ENCODE measurements around the gene TOR2A.

TOR2A gene

DNA sequence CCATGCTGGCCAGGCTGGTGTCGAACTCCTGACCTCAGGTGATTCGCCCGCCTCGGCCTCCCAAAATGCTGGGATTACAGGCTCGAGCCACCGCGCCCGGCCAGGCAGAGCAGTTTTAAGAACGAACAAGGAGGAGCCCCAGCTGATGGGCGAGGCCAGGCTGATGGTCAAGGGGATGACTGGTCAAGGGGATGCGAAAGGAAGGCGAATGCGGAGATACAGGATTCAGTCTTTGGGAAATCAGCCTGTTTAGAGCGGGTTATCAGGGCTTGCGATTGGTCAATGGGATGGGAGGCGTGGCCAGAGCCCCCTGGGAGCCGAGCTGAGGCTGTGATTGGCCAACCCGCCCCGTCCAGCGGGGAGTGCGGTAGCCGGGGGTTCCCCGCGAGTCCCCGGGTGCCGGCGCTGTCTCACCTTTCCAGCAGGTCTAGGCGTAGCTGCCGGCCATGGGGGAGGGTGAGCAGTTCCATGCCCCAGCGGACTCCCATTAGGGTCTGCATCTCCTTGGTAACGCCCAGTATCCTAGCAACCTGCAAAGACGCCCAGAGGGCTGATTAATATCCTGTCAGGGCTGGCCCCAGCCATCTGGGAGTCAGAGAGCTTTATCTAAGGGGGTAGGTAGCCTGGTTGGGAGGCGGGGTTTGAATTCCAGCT is 7.5 kb upstream of the TOR2A start:
- no peak for DNase-seq (ENCODE audit: low read depth)

DNA sequence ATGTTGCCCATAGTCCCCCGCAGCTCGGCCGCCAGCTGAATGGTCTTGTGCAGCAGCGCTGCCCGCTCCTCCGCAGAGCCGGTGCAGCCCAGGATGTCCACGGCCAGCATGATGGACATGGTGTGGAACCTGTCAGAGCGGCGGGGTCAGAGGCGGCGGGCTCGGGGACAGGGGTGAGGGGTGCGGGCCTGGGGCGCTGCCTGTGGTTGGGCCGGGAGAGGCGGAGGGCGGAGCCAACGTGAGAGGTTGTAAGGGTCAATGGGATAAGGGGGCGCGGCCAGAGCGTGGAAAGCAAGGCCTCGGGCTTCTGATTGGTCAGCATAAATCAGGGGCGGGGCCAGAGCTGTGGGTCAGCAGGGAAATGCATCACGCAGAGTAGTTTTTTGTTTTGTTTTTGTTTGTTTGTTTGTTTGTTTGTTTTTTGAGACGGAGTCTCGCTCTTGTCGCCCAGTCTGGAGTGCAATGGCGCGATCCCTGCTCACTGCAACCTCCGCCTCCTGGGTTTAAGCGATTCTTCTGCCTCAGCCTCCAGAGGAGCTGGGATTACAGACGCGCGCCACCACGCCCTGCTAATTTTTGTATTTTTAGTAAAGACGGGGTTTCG is 6.8 kb upstream of the TOR2A start:
- no peak for DNase-seq (ENCODE audit: low read depth)

DNA sequence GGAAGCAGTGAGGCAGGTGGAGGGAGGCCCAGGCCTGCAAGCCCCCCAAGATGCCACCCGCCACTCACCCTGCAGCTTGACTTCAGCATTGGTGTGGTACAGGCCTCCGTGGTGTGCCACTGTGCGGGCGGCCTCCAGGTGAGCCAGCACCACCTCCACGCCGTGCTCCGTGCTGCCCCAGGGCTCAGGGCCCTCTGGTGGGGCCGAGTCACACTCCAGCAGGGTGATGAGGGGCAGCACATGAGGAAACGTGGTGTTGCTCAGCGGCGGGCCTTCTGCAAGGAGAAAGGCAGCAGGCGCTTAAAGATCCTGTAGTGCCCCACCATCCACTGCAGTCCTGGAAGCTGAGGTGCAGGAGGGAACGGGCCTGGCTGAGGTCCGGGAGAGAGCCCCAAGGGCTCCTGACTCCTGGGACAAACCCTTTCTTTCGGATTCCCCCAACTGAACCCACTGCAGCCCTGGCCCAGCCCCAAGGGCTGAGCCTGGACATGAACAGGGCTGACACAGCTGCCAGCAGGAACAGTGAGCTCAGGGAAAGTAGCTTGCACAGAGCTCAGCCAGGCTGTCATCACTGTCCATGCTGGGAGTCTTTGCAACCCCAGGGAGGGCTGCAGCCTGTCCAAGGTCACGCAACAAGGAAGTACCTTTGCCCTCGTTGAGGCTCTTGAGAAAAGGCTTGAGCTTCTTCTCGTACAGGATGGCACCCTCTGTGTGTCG is 4.7 kb upstream of the TOR2A start:
- no peak for DNase-seq (ENCODE audit: low read depth)

DNA sequence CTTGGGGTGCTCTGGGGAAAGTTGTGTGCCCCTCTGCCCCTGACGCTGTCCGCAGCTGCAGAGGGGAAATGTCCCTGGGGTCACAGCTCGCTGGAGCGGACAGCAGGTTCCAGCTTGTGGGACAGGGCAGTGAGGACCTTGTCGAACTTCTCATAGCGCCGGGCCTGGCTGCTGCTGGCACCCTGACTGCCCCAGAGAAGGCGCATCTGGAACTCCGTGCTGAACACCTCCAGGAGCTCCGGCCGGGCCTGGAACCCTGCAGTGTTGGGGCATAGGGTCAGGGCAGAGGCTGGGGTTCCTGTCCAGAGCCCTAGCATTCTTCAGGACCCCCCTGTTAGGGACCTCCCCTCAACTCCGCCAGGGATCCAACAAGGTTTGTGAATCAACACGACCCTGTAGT is 3.6 kb upstream of the TOR2A start:
- no peak for DNase-seq (ENCODE audit: low read depth)

DNA sequence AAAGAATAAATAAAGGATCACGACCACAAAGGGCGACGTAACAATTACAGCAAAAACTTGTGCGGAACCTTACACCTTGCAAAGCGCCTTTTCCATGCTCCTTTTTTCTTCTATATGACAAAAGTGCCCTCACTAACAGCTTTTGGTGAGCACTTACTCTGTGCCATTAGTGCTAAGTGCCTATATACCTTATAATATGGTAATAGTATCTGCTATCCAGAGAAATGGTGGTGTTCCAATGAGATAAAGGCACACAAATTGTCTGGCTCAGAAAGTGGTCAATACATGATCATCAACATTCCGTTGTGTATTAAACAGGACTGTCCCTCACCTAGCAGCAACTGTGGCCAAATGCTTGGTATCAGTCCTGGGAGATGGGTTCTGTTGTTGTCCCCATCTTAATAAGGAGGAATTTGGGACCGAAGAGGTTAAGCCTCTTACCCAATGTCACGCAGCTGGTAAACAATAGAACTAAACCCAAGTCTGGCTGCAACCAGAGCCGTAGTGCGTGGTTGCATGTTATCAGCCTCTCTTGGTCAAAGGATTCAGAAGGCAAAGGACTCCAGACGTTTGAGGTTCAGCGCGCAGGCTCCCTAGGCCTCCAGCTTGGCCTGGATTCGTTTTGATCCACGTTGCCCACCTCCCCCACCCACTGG is 564 bp upstream of the TOR2A start:
- DNase-seq (ENCODE audit: low read depth): no peak

DNA sequence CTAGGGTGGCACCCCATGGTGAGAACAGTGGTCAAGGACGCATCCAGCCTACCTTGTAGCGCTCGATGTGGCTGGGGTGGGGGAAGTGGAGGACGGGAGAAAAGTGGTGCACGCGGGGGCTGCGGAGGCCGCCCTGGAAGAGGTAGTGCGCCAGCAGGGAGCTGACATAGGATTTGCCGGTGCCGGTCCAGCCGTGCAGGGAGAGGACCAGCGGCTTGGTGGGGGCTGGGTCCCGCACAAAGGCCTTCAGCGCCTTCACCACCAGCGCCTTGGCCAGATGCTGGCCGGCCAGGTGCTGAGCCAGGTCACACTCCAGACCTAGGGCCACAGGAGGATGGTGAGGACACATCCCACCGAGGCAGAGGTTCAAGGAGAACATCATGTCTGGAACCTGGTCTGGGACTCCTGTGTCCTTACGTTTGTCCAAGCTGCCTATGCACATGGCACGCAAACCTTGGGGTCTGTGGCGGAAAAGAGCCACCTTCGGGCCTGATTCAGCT is 797 bp downstream of the TOR2A start:
- DNase-seq (ENCODE audit: low read depth): no peak

DNA sequence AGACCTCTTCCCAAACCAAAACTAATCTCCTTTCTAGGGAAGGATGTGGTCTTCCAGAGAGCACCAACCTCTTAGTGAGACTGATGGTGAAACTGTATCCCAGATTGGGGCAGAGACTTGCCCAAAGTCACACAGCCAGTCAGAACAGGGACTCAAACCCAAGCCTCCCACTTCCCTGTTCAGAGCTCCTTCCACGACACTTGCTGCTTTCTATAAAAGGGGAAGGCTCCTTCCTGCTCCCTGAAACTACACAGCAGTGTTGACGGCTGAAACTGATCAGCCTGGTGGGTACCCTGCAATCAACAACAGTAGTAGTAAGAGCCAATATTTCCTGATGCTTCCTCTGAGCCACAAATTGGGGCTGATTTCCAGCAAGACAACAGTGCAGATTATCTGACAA is 1.5 kb downstream of the TOR2A start:
- DNase-seq (ENCODE audit: low read depth): no peak

DNA sequence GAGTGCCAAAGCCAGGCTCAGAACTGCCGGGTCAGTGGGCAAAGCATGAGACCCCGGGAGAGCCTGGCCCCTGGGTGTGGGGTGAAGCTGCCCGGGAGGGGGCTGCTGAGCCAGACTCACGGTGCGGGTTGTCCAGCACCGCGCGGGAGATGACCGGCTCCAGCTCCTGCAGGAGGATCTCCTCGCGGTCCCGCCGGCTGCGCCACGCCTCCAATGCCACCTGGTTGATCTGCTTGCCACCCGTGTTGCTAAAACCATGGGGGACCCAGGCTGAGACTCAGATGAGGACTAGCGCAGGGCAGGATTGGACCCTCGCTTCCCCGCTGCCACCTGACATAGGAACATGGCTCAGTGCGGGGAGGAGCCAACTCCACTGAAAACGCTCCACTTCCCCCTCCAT is 2.6 kb downstream of the TOR2A start:
- DNase-seq (ENCODE audit: low read depth): no peak

DNA sequence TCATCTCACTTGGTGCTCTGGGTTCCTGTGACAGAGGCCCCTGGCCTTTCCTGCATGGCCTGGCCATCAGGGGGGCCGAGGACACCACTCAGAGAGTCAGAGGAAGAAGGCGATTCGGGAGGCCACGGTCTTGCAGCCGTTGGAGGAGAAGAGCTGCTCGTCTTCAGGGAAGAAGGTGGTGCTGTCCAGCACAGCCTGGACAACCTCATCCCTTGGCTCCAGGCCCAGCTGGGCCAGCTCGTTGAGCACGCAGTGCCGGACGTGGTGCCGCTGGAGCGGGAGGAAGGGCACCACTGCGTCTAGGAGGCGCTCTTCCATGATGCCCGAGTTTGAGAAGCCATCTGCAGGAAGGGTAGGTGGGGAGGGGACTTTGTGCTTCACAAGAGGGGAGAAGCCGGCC is 3.2 kb downstream of the TOR2A start:
- DNase-seq (ENCODE audit: low read depth): no peak

DNA sequence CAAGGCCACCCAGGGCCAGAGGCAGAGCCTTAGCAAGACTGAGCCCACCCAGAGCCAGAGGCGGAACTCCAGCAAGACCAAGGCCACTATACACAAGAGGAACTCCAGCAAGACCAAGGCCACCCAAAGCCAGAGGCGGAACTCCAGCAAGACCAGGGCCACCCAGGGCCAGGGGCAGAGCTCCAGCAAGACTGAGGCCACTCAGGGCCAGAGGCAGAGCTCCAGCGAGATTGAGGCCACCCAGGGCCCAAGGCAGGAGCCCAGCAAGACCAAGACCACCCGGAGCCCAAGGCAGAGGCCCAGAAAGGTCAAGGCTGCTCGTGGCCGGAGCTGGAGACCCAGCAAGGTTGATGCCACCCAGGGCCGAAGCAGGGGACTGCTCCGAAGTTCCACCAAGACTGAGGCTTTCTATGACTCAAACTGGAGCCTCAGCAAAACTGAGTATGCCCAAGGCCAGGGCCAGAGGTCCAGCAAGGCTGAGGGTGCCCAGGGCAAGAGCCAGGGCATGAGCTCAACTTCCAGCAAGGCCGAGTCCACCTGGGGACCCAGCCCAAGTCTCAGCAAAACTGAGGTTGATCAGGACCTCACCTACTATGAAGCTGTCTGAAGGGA is 4.2 kb downstream of the TOR2A start:
- DNase-seq (ENCODE audit: low read depth): no peak

DNA sequence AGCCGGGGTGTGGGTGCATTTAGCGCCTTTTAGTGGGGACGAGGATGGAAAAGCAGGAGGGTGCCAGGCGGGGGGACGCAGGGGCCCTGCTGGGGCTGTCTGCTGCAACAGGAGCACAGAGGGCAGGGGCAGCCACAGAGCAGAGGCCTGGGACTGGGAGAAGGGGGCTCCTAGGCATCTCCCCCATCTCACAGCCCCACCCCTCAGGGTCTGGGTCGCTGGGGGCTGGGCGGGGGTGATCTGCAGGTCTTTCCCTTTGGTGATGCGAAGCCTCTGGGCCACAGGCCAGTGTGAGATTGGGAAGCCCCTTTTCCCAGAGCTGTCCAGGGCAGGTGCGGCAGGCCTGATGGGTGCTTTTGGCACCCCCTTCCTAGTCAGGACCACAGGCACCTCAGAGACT is 4.8 kb downstream of the TOR2A start:
- no peak for DNase-seq (ENCODE audit: low read depth)

DNA sequence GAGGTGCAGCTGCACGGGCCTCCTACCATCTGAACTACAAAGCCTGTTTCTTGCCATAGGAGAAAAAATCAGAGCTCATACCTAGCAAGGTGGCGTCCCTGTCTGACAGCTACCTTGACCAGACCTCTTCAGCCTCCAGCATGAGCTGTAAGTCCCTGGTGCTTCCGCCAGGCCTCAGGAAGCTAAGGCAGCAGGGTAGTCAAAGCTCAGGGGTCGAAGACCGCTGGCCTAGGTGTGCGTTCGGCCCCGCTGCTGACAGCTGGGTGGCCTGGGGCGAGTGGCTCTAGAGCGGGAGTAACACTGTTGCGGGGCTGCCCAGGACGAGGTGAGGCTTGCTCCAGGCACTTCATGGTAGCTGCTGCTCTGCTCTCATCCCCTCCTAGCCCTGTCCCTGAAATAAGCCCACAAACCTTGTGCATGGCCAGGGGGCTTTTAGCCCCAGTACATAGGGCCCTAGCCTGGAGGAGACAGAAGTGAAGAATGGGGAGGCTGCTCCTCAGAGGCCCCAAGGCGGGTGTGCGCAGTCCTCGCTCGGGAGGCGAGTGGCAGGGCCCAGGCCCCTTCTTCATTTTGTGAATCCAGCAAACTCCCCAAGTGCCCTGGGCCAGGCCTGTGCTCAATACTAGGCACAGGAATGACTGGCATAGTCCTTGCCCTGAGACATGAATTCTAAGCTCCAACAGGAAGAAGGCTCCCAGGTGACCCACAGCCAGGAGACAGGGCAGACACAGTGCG is 5.4 kb downstream of the TOR2A start:
- no peak for DNase-seq (ENCODE audit: low read depth)

DNA sequence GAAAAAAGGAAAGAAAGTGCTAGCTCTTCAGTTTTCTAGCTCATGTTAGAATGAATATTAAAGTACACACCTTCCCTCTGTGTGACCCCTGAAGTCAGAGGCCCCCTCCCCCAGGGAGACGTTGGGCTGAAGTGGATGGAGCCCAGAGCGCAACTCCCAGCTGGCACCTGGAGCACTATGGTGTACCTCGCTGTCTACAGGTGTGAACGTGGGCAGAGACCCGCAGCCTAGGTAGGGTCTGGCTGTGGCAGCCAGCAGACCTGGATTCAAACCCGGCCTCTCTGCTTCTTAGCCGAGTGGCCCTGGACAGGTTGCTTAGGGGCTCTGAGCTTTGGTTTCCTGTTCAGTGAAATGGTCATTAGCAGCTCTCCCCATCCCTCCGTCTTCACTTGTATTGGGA is 6.3 kb downstream of the TOR2A start:
- DNase-seq (ENCODE audit: low read depth): no peak

DNA sequence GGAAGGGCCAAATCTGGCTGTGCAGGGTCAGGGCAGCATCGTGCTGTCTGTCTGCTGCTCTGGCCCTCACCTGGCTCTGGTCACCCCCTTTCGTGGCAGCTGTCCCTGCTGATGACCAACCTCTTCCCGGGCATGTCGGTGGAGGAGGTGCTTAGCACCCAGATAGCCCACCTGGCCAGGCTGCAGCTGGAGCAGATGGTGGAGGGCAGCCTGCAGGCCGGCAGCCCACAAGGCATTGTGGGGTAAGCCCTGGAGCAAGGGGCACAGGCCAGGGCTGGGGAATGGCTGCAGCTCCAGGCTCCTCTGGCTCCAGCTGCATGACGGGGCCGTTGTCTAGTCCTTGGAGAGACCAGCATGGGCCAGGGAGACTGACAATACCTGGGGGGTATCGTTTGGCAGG is 8.2 kb downstream of the TOR2A start:
- no peak for DNase-seq (ENCODE audit: low read depth)

DNA sequence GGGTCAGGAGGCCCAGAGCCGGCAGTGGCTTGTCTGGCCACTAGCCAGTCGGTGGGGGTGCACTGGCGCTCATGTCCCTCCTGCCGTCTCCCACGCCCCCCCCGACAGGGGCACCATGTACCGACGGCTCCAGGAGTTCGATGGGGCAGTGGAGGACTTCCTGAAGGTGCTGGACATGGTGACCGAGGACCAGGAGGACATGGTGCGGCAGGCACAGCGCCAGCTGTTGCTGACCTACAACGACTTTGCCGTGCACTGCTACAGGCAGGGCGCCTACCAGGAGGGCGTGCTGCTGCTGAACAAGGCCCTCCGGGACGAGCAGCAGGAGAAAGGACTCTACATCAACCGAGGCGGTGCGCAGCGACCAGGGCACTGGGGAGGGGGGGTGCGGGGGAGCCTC is 11.1 kb downstream of the TOR2A start:
- no peak for DNase-seq (ENCODE audit: low read depth)

DNA sequence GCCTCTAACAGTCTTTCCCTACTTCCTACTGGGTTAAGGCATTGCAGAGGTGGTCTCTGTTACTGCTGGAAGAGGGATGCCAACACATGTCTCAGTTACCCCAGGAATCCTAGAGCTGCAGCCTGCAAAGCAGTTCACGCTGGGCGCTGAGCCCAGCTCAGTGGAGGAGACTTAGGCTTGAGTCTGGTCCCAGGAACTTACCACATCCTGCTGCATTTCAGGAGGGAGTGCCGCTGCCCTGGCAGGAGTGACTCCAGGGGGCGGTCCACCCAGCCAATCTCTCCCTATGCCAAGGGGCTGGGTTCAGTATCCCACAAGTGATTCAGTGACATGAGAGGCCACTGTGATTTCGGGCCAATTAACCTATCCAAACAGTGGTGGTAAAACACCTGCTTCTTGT is 11.7 kb downstream of the TOR2A start:
- DNase-seq (ENCODE audit: low read depth): no peak

DNA sequence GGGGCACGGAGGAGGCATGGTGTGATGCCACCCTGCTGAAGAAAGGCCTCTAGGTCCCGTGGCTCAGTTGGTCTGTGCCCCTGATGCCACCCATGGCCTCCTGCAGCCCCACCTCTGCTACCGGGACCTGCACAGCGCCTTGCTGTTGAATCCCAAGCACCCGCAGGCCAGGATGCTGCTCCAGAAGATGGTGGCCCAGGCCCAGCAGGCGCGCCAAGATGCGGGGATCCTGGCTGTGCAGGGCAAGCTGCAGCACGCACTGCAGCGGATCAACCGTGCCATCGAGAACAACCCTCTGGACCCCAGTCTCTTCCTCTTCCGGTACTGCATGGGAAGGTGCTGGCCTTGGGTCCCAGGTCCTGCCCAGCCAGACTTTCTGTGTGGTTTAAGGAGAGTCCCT is 12.1 kb downstream of the TOR2A start:
- no peak for DNase-seq (ENCODE audit: low read depth)

DNA sequence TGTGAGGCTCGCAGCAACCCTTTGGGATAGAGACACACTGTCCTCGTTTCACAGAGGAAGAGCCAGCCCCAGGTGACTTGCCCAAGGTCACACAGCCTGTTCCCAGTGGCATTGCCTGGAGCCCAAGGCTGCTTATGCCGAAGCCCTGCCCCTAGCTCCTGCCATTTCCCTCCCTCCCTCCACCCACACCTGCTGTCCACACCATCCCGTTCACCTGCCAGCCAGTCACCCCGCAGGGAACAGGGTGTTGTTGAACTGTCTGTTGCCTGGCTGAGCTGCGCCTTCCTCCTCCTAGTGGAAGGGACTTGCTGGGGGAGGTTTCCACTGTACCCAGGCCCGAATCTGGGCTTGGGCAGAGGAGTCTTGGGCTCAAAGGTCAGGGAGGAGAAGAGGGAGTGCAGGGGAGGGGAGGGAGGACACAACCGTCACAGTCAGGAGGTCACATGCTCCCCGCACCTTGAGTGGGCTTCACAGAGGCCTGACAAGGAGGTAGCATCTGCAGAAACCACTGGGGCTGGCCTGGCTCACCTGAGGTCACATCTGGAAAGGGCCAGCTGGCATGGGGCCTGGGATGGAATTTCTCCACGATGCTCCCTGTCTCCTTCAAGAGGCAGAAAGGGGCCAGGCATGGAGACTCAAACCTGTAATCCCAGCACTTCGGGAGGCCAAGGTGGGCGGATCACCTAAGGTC is 12.9 kb downstream of the TOR2A start:
- no peak for DNase-seq (ENCODE audit: low read depth)

DNA sequence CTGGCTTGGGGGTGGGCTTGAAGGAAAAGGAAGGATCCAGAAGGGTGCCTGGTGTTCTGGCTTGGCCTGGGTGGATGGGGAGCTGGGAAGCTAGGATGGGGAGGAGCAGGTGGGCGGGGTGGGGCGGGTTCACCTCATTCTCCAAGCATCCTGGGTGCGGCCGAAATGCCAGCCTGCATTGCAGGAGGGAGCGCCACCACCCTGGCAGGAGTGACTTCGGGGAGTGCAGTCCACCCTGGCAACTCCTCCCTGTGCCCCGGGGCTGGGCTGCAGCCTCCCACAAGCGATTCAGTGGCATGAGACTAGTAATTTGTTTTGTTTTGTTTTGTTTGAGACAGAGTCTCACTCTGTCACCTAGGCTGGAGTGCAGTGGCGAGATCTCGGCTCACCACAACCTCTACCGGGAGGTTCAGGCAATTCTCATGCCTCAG is 13.7 kb downstream of the TOR2A start:
- DNase-seq (ENCODE audit: low read depth): no peak

DNA sequence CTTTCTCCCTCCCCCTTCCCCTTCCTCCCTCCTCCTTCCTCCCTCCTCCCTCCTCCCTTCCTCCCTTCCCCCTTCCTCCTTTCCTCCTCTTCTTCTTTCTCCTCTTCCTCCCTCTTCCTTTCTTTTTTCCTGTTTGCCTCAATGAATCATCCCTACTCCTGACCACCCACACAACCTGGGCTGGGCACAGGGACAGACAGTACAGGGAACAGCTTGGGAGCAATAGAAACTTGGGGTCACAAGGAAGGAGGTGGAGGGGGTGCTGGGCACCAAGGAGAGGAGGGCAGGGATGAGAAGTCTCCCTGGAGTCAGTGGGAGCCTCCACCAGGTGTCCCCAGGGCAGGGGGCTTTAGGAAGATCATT is 14.2 kb downstream of the TOR2A start:
- DNase-seq (ENCODE audit: low read depth): no peak

All from HS-27A (cell line).